GM20000 (cell line): ENCODE results near the gene PRKG1.

ENCODE experiments used
- DNase-seq: peaks from one replicate; pipeline ENCODE4 v3.0.0; 2012; ENCODE audit warnings: low spot score
- TF ChIP-seq, protein P1 (sequence below): IDR thresholded peaks from 2 replicates; pipeline ENCODE4 v1.5.1; 2012; ENCODE audit warnings: mild to moderate bottlenecking, control low read depth; ENCODE audit errors: extremely low read depth, missing control alignments

The PRKG1 gene

GRCh38 chr10:51800121-51800520 is 725.8 kb downstream of the PRKG1 start:
- TF ChIP-seq, protein P1, sequence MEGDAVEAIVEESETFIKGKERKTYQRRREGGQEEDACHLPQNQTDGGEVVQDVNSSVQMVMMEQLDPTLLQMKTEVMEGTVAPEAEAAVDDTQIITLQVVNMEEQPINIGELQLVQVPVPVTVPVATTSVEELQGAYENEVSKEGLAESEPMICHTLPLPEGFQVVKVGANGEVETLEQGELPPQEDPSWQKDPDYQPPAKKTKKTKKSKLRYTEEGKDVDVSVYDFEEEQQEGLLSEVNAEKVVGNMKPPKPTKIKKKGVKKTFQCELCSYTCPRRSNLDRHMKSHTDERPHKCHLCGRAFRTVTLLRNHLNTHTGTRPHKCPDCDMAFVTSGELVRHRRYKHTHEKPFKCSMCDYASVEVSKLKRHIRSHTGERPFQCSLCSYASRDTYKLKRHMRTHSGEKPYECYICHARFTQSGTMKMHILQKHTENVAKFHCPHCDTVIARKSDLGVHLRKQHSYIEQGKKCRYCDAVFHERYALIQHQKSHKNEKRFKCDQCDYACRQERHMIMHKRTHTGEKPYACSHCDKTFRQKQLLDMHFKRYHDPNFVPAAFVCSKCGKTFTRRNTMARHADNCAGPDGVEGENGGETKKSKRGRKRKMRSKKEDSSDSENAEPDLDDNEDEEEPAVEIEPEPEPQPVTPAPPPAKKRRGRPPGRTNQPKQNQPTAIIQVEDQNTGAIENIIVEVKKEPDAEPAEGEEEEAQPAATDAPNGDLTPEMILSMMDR: no peak
- DNase-seq: no peak

- TF ChIP-seq, protein P1: no peak
- DNase-seq: no peak
These were observed 726.6 kb downstream of the PRKG1 start for GRCh38 chr10:51800725-51801424.

- no peak for DNase-seq
- TF ChIP-seq, protein P1: no peak
These were observed 727.7 kb downstream of the PRKG1 start for GRCh38 chr10:51802030-51802429.

- TF ChIP-seq, protein P1: no peak
- DNase-seq: no peak
These were observed 730.6 kb downstream of the PRKG1 start for GRCh38 chr10:51804866-51805265.

GRCh38 chr10:51806079-51806835 is 732.0 kb downstream of the PRKG1 start:
- DNase-seq: no peak
- TF ChIP-seq, protein P1: no peak

DNA sequence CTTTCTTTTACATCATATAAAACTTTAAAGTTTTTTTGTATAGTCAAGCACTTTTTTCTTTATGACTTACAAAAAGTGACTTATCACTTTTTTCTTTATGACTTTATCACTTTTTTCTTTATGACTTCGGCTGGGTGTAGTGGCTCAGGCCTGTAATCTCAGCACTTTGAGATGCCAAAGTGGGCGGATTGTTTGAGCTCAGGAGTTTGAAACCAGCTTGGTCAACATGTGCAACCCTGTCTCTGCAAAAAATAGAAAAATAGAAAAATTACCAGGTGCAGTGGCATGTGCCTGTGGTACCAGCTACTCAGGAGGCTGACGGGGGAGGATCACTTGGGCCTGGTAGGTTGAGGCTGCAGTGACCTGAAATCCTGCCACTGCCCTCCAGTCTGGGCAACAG is 733.9 kb downstream of the PRKG1 start:
- TF ChIP-seq, protein P1: no peak
- DNase-seq: no peak

GRCh38 chr10:51815723-51816122 is 741.4 kb downstream of the PRKG1 start:
- DNase-seq: no peak
- TF ChIP-seq, protein P1: no peak
